OCI-LY3 (cell line): ENCODE results near the gene USE1.

Experiments used
- EZH2phosphoT487 ChIP-seq: fragments of 200-600 bp; shearing (Covaris generic); IDR thresholded peaks from 2 replicates; pipeline ENCODE4 v1.6.1; 2018; ENCODE audit warnings: antibody characterized with exemption, mixed run types, low read depth
- TF ChIP-seq, protein P1 (sequence below): fragments of 200-600, 300-600 bp; sonication (generic); IDR thresholded peaks from 2 replicates; pipeline ENCODE4 v1.5.1; 2014; ENCODE audit warnings: antibody characterized with exemption, low read length, low read depth

- TF ChIP-seq, protein P1, sequence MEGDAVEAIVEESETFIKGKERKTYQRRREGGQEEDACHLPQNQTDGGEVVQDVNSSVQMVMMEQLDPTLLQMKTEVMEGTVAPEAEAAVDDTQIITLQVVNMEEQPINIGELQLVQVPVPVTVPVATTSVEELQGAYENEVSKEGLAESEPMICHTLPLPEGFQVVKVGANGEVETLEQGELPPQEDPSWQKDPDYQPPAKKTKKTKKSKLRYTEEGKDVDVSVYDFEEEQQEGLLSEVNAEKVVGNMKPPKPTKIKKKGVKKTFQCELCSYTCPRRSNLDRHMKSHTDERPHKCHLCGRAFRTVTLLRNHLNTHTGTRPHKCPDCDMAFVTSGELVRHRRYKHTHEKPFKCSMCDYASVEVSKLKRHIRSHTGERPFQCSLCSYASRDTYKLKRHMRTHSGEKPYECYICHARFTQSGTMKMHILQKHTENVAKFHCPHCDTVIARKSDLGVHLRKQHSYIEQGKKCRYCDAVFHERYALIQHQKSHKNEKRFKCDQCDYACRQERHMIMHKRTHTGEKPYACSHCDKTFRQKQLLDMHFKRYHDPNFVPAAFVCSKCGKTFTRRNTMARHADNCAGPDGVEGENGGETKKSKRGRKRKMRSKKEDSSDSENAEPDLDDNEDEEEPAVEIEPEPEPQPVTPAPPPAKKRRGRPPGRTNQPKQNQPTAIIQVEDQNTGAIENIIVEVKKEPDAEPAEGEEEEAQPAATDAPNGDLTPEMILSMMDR, result no peak
- TF ChIP-seq EZH2phosphoT487, result no peak
Observed at GRCh38 chr19:17184371-17184841, 30.8 kb upstream of the USE1 start.
